ENCODE measurements around the gene SMIM22. TPM values are rescaled to one million over a fixed set of nuclear protein-coding genes. Genes with fewer than 3 reads are reported as not detected.

SMIM22 gene
- total RNA-seq, 3 donors from 2014 or later = 208 to 573 (median 395) TPM

- DNase-seq (no peak), ATAC-seq (no peak)
- peaks cover 3% of the 10 kb centered on the region for H3K36me3 ChIP-seq (ENCODE audit: low read depth)
- intact Hi-C loops (cut with DNase I, micrococcal nuclease) = no loop called here
- no peak for TF ChIP-seq CTCF (IDR thresholded peaks at IDR 0.05)
- no peaks in the 10 kb centered on the region for H3K9me3 ChIP-seq
- H3K4me1 ChIP-seq (ENCODE audit: low read depth) = no peaks in the 10 kb centered on the region
- no peak overlapping the region for H3K4me3 ChIP-seq
Measured at GRCh38 chr16:4754865-4755264, 40.3 kb upstream of the SMIM22 start.

GRCh38 chr16:4755687-4756086, 39.5 kb upstream of the SMIM22 start:
- no peak for TF ChIP-seq CTCF (IDR thresholded peaks at IDR 0.05)
- no peak overlapping the region for H3K4me3 ChIP-seq
- DNase-seq (no peak), ATAC-seq (no peak)
- intact Hi-C loops (cut with DNase I, micrococcal nuclease) = no loop called here
- peaks cover 3% of the 10 kb centered on the region for H3K36me3 ChIP-seq (ENCODE audit: low read depth)
- no peaks in the 10 kb centered on the region for H3K4me1 ChIP-seq (ENCODE audit: low read depth)
- H3K9me3 ChIP-seq = no peaks in the 10 kb centered on the region

- Histone ChIP-seq H3K9me3 (no peaks in the 10 kb centered on the region), H3K36me3 (ENCODE audit: low read depth) (peaks cover 3% of the 10 kb centered on the region), H3K4me1 (ENCODE audit: low read depth) (peaks cover 4% of the 10 kb centered on the region), H3K4me3 (no peak overlapping the region)
- ATAC-seq = no peak
- intact Hi-C loops (cut with DNase I, micrococcal nuclease) = no loop called here
- no peak for TF ChIP-seq CTCF (IDR thresholded peaks at IDR 0.05)
- no peak for DNase-seq
Measured at GRCh38 chr16:4760221-4760910, 34.8 kb upstream of the SMIM22 start.

- intact Hi-C loops (cut with DNase I, micrococcal nuclease) = no loop called here
- Histone ChIP-seq H3K4me3 (no peak overlapping the region), H3K36me3 (ENCODE audit: low read depth) (peaks cover 3% of the 10 kb centered on the region), H3K4me1 (ENCODE audit: low read depth) (peaks cover 12% of the 10 kb centered on the region), H3K9me3 (no peaks in the 10 kb centered on the region)
- ATAC-seq (no peak), DNase-seq (no peak)
- TF ChIP-seq CTCF (IDR thresholded peaks at IDR 0.05) = no peak
Measured at GRCh38 chr16:4762205-4762604, 33.0 kb upstream of the SMIM22 start.

- ATAC-seq = no peak
- DNase-seq = no peak
- H3K36me3 ChIP-seq (ENCODE audit: low read depth) = peaks cover 3% of the 10 kb centered on the region
- no peak overlapping the region for H3K4me3 ChIP-seq
- intact Hi-C loops (cut with DNase I, micrococcal nuclease) = no loop called here
- peaks cover 21% of the 10 kb centered on the region for H3K4me1 ChIP-seq (ENCODE audit: low read depth)
- no peak for TF ChIP-seq CTCF (IDR thresholded peaks at IDR 0.05)
- H3K9me3 ChIP-seq = no peaks in the 10 kb centered on the region
Measured at GRCh38 chr16:4763791-4764190, 31.4 kb upstream of the SMIM22 start.
